NCI-H1105 (cell line): ENCODE results near the gene ZFP36.
"Not testable (repeated sequence)": the region's sequence is repeated elsewhere in the genome, so short reads cannot be mapped to it uniquely, and the experiment has no call there.

Experiments
- DNase-seq: peaks from one replicate; lab custom pipeline; 2025; lab: John Stamatoyannopoulos, UW

ZFP36 gene

DNA sequence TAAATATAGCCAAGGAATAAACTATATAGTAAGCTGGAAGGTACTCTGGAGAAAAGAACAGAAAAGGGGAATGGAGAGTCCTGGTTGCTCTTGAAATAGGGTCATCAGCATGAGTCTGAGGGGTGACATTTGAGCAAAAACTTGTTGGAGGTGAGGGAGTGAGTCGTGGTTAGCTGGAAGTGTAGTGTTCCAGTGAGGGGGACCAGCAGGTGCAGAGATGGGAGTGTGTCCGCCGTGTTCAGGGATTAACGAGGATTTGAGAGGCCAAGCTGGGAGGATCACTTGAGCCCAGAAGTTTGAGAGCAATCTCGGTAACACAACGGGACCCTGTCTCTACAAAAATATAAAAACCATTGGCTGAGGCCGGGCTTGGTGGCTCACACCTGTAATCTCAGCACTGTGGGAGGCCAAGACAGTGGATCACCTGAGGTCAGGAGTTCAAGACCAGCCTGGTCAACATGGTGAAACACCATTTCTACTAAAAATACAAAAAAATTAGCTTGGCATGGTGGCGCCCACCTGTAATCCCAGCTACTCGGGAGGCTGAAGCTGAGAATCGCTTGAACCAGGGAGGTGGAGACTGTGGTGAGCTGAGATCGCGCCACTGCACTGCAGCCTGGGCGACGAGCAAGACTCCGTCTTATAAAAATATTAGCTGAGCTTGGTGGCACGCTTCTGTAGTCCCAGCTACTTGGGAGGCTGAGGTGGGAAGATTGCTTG, 39.9 kb downstream of the ZFP36 start:
- DNase-seq, result no peak

DNA sequence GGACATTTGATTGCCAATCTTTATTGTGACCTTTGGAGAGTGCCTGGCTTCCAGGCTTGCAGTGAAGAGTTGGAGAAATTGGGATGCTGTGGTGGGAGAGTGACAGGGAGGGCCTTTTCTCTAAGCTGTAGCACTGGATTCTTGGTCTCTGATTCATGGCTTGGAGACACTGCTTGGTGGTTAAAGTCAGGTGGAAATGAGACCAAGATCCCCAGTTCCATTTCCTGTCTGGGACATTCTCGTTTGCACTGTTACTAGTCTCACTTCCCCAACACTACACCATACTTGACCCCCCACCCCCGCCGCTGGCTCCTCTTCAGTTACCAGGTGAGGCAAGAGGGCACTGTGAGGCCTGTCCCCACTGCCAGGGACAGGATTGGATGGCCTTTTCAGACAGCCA, 41.6 kb downstream of the ZFP36 start:
- DNase-seq, result no peak

DNA sequence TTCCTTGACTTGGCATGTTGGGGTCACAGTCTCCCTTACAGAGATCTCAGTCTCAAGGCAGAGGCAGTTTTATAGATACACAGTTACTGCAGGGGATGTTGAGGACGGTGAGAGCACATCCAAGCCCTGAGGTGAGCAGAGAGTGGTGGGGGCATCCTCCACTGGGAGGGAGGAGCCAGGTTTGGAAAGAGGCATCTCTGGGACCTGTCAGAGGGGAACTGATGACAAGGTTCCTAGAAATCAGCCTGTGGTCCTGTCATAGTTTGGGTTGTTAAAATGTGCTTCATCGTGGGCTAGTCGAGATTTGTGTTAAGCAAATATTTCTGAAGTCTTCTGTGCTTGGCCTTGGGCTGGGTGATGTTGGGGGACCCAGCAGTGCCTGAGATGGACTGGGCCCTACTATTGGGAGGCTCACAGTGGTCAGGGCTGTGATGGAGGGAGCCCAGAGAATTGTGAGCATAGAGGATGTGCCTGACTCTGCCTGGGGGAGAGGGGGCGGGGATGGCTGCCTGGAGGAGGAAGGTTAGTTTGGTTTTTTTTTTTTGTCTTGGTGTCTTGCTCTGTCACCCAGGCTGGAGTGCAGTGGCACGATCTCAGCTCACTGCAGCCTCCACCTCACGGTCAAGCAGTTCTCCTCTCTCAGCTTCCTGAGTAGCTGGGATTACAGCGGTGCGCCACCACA, 42.6 kb downstream of the ZFP36 start:
- no peak for DNase-seq

DNA sequence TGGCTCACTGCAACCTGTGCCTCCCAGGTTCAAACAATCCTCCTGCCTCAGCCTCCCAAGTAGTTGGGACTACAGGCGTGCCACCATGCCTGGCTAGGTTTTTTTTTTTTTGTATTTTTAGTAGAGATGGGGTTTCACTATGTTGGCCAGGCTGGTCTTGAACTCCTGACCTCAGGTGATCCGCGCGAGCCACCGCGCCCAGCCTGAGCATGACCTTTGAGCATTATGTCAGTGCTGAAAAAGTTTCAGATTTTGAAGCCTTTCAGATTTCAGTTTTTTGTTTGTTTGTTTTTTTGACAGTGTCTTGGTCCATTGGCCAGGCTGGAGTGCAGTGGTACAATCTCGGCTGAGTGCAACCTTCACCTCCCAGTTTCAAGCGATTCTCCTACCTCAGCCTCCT, 44.6 kb downstream of the ZFP36 start:
- DNase-seq, result not testable (repeated sequence)
